GM04503 (cell line): ENCODE results near the gene SUMF2.
"Not testable (repeated sequence)": the region's sequence is repeated elsewhere in the genome, so short reads cannot be mapped to it uniquely, and the experiment has no call there.

Experiments
- DNase-seq: peaks from one replicate; pipeline ENCODE4 v3.0.0-alpha.2; 2012; ENCODE audit warnings: low read depth

The SUMF2 gene

DNA sequence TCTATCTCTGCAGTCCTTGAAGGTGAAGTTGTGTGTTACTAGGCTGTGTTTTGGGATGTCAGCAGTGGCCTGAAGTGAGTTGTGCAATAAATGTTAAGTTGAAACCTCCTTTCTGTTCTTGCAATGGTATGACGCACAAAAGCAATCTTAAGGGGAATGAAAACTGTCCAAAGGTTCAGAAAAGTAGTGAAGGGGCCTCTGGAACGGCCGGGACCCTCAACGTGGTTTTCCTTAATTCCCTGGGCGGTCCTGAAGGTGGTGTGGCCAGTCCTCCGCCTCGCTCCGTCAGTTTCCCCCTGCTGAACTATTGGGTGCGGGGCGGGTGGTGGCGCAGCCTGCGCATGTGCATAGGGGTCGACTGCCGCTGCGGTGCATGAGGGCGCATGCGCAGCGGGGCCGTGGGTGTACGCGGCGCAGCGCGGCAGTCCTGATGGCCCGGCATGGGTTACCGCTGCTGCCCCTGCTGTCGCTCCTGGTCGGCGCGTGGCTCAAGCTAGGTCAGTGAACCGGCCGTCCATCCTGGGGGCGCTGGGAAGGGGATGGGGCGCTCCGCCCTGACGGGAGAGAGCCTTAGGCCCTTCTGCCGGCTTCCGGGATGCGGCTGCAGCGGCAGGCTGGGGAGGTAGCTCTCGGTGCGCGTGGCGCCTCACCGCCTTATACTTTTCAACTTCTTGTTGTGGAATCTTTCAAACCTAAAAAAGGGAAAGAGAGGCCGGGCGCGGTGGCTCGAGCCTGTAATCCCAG lies at the start of gene SUMF2:
Gene SUMF2 (plus strand): TSS at position 405 of the 744 bp plus-strand sequence. CDS start 26 bp downstream, at position 431.
- no peak for DNase-seq

DNA sequence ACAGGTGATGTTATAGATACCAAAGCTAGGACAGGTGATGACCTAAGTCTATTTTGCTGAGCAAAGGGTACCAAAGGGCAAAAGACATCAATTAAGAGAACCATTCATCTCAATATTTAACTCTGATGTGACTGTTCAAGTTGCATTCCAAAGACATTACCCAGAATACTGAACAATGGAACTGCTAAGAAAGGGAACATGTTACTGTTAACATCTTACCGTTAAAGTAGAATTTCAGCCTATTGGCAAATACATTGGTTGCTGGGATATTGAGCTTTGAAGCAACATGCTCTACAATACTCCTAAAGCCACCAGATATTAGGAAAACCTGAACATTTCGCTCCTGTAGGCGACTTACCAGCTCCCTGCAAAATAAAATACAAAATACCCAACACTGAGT lies 47.1 kb upstream of the SUMF2 start:
- DNase-seq: not testable (repeated sequence)

DNA sequence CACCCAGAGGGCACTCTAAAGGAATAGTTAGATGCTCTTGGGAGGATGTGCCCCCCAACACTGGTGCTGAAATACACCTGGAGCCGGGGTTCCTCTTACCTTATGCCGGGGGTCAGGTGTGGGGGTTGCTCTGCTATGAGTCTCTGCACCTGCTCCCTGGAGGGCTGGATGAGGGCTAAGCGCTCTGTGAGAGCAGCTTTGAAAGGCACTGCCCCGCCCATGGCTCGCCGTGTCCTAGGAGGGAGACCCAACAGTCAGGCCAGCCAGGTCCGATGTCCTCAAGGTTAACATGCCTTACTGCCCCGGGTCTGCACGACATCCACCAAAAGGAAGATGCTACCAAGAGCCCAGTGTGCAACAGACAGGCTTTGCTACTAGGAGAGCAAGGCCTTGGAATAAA lies 44.6 kb upstream of the SUMF2 start:
- DNase-seq: no peak

DNA sequence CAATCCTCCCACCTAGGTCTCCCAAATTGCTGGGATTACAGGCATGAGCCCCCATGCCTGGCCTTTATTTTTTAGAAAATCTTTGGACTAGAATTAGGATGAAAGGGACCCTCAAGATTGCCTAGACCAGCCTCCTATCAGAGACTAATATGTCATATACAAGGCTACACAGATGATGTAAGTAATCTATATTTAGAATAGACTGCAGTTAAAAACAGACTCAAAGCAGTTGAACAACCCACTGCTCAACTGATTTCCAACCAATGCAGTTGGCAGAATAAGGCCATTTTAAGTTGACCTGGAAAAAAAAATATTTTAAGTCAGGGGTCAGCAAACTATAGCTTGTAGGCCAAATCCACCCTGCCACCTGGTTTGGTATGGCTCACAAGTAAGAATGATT lies 40.6 kb upstream of the SUMF2 start:
- DNase-seq: no peak

DNA sequence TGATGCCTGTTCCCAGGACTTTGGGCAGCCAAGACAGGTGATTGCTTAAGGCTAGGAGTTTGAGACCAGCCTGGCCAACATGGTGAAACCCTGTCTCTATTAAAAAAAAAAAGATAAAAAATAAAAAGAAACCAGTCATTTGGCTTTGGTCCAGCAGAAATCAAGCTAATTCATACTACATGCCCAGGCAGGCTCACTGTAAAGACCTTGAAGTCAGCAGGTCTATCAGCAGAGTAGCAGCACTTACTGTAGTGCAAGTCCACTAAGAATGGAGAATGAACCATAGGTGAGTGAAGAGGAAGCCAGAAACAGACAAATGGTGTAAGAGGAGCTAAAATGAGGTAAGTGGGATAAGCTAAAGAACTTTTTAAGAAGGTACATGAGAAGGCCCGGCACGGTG lies 37.5 kb upstream of the SUMF2 start:
- no peak for DNase-seq

DNA sequence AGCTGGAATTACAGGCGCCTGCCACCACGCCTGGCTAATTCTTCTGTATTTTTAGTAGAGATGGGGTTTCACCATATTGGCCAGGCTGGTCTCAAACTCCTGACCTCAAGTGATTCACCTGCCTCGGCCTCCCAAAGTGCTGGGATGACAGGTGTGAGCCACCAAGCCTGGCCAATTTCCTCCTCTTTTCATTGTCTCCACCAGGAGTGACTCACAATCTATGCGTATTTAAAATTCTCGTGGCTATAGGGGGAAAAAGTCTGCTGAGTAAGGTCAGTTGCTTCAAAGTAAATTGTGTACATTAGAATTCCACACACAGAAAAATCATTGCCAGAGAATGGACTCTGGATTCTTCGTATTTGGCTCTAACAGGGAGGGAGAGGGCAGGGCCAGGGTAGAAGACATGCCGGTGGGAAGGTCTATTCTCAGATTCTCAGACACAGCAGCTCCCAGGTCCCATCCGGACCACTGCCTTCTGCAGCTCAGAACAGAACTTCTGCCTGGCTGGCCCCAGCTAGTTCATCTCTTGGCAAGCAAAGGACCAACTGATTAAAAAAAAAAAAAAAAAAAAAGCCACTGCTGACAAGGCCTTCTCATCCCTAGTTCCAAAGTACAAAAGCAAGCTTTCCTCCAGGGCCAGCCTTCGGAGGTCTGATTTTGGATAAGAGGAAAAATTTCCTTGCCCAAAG lies 35.0 kb upstream of the SUMF2 start:
- DNase-seq: no peak

DNA sequence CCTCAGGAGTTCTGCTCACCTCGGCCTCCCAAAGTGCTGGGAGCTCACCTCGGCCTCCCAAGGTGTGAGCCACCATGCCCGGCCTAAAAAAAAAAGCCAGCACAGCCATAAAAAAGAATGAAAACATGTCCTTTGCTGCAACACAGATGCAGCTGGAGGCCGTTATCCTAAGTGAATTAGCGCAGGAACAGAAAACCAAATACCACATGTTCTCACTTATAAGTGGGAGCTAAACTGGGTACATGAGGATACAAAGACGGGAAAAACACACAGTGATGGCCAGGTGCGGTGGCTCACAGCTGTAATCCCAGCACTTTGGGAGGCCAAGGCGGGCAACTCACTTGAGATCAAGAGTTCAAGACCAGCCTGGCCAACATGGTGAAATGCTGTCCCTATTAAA lies 33.7 kb upstream of the SUMF2 start:
- DNase-seq: no peak

DNA sequence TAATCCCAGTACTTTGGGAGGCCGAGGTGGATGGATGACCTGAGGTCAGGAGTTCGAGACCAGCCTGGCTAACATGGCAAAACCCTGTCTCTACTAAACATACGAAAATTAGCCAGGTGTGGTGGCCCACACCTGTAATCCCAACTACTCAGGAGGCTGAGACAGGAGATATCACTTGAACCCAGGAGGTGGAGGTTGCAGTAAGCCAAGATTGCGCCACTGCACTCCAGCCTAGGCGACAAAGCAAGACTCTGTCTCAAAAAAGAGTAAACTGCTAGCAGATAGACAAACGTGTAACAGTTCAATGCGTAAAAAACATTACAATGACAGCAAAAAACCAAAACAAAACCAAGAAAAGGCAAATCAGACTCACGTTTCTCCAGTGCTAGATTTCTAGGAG lies 32.5 kb upstream of the SUMF2 start:
- DNase-seq: not testable (repeated sequence)

DNA sequence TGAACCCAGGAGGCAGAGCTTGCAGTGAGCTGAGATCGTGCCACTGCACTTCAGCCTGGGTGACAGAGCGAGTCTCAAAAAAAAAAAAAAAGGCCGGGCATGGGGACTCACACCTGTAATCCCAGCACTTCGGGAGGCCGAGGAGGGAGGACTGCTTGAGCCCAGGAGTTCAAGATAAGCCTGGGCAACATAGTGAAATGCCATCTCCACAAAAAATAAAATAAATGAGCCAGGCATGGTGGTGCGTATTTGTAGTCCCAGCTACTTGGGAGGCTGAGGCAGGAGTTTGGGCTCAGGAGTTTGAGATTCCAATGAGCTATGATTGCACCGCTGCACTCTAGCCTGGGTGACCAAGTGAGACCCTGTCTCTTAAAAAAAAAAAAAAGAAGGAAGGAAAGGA lies 31.5 kb upstream of the SUMF2 start:
- DNase-seq: not testable (repeated sequence)

DNA sequence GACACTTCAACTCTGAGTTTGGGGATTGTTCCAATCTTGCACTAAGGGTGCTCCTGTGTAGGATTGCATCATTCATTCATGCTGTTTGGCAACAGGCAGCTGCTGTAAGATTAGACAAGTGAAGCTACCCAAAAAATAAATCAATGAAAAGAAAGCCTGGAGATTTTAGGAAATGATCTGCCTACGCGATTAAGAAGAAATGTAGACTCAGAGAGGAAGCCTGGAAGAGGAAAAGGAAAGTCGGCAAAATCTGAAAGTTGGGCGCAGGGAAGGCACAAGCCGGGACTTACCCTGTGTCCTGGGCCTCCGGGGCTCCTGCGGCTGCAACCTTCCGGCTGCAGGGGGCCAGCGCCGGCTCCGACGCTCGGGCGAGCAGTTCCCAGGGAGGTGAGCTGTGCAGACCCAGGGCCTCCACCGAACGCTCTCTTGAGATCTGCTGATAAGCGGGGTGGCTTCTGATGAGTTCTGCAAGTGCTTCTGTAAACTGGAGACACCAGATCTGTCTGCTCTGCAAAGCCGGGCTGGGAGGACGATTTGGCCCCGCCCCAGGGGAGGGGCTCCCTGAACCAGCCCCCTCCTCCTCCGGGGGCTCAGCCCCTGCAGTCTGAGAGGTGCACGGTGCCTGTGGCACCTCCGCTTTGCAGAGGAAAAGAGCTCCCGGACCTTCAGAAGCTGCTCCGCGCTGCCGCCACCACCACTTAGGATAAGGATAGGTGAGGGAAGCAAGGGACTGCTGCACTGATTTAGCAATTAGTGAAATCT lies 30.2 kb upstream of the SUMF2 start:
- peak; percentile 34 for DNase-seq

DNA sequence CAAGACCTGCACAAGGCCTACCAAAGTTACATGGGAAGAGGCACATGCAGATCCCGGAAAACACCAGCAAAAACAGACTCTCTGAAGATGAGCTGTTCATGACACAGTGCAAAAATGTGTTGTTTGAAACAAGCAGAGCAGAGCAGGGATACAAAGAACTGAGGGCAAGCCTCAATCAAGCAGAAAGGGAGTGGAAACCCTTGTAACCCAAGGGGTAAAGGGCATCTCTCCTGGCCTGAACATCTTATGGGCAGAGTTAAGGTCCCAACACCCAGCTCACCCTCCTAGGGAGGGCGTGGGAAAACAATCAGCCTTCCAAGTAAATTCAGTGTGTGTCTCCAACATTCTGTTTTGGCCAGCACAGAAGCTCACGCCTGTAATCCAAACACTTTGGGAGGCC lies 23.4 kb upstream of the SUMF2 start:
- no peak for DNase-seq

DNA sequence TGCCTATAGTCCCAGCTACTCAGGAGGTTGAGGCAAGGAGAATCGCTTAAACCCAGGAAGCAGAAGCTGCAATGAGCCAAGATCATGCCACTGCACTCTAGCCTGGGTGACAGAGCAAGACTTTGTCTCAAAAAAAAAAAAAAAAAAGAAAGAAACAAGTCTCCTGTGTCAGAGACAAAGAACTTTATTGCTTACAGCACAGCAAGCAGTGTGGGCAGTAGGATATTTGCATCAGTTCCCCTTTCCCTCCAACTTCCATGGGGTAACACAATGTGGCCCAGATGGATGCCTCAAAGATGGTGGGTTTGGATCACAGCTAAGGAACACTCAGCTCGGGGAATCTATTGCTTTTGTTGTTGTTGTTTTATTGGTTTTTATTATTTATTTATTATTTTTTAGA lies 18.3 kb upstream of the SUMF2 start:
- not testable (repeated sequence) for DNase-seq

DNA sequence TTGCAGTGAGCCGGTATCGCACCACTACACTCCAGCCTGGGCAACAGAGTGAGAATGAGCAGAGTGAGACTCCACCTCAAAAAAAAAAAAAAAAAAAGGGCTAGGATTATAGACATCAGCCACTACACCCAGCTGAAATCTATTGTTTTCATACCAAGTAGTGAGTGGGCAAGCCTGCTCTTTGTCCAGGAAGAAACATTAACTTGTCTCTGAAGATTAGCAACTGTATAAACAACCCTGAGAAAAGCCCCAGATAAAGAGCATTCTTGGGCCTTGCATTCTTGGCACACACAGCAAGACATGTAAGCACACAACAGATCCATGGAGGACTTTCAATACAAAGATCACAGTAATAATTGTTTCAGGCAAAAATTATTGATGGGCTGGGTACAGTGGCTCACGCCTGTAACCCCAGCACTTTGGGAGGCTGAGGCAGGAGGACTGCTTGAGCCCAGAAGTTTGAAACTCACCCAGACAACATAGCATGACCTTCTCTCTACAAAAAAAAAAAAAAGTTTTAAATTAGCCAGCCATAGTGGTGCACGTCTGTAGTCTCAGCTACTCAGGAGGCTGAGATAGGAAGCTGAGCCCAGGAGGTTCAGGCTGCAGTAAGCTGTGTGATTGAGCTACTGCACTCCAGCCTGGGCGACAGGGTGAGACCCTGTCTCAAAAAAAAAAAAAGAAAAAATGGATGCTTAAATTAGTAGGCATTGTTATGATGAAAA lies 17.2 kb upstream of the SUMF2 start:
- peak; percentile 87 for DNase-seq

DNA sequence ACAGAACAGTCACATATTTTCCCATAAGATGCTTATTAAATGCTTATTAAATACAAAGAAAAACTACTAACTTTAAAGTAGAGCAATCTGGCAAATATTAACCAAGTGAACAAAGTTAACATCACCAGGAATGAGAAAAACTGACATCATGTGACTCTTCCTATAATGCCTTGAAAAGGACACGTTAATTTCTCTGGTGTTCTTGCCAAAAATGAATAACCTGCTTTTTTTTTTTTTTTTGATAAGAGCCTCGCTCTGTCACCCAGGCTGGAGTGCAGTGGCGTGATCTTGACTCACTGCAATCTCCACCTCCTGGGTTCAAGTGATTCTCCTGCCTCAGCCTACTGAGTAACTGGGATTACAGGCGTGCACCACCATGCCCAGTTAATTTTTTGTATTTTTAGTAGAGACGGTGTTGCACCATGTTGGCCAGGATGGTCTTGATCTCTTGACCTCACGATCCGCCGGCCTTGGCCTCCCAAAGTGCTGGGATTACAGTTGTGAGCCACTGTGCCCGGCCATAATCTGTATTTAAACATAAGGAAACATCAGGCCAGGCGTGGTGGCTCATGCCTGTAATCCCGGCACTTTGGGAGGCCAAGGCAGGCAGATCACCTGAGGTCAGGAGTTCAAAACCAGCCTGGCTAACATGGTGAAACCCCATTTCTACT lies 16.5 kb upstream of the SUMF2 start:
- DNase-seq: not testable (repeated sequence)

DNA sequence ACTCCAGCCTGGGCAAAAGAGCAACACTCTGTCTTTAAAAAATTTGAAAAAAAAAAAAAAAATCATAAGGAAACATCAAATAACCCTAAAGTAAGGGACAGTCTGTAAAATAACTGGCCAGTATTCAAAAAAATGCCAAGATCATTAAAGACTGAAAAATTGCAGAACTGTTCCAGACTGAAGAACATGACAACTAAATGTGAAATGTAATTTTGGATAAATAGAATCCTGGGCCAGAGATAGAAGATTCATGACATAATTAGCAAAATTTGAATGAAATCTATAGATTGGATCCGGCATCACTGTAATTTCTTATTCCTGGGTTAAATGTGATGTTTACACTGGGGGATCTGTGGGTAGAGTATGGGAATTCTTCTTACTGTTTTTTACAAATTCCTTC lies 15.8 kb upstream of the SUMF2 start:
- no peak for DNase-seq

DNA sequence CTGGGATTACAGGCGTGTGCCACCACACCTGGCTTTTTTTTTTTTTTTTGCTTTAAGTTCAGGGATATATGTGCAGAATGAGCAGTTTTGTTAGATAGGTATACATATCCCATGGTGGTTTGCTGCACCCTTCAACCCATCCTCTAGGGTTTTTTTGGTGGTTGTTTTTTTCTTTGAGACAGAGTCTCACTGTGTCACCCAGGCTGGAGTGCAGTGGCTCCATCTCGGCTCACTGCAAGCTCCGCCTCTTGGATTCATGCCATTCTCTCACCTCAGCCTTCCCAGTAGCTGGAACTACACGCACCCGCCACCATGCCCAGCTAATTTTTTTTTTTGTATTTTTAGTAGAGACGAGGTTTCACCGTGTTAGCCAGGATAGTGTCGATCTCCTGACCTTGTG lies 15.3 kb upstream of the SUMF2 start:
- not testable (repeated sequence) for DNase-seq

DNA sequence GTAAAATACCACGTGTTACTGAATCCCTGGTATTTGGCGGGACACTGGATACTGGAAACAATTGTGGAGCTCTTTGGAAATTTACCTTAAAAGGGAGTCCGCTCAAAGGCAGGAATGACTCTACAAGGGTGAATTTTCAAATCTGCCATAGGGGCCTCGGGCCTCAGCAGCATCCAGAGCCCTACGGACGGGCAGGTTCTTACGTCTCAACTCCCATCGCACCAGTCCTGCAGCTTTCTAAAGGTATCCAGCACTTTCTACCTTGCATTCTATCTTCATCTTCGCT lies 13.1 kb upstream of the SUMF2 start:
- DNase-seq: no peak

DNA sequence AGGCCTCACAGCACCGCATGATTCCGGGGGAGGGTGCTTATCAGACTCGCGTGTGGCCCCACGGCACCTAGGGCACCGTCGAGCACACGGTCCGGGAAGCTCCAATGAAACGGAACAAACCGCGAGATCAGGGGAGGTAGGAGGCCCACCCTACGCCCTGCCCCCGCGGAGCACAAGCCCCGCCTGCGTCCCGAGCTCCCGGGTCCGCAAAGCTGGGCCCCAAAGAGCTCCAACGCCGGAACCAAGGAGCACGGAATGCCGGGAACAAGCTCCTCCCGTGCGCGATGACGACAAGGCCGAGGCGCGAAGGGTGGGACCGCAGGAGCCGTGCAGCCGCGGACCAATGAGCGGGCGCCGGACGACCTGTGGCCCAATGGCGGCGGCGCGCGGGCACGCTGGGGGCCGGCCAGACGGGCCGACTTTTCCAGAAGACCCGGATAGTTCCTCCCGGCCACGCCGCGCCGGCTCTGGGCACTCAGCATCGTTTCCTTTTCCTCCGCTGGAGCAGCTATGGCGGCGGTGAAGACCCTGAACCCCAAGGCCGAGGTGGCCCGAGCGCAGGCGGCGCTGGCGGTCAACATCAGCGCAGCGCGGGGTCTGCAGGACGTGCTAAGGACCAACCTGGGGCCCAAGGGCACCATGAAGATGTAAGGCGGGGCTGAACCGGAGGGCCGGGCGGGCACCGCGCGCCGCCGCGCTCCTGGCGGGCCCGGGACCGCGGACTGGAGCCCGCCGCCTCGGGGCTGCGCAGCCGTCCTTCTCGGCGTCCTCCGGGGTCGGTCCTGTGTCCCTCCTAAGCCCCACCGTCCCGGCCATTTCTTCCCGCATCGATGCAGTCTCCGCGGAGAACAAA lies 12.5 kb upstream of the SUMF2 start, which contains the start of the genes CCT6A and PSPH:
Gene CCT6A (plus strand): TSS at position 427 of the 853 bp plus-strand sequence. CDS start 84 bp downstream, at position 511.
Gene PSPH (minus strand): TSS at position 106 of the 853 bp plus-strand sequence. CDS start 30,232 bp downstream, outside the sequence.
- peak; percentile 92 for DNase-seq

DNA sequence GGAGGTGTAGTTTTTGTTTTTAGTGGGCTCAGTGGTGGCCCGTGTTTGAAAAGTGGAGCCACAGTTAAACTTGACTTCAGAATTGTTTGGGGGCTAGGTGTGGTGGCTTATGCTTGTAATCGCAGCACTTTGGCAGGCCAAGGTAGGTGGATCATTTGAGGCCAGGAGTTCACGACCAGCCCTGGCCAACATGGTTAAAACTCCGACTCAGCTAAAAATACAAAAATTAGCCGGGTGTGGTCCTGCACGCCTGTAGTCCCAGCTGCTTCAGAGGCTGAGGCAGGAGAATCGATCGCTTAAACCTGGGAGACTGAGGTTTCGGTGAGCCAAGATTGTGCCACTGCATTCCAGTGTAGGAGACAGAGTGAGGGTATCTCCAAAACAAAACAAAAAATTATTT lies 10.7 kb upstream of the SUMF2 start:
- DNase-seq: no peak

DNA sequence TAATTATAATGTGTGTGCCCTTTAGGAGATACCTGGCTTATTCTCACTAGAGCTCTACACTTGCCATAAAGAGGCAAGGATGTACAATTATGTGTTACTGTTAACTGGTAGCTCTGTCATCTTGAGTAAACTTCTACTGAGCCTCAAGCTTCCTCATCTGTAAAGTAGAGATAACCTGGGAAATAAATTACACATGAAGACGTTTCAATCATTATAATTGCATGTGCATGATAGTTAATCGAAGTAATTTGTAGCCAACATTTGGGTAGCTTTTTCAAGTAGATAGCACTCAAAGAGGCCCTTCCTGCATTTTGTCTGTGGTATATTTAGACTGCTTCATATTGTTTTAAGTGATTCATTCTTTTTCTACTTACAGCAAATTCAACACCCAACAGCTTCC lies 10.1 kb upstream of the SUMF2 start:
- no peak for DNase-seq

DNA sequence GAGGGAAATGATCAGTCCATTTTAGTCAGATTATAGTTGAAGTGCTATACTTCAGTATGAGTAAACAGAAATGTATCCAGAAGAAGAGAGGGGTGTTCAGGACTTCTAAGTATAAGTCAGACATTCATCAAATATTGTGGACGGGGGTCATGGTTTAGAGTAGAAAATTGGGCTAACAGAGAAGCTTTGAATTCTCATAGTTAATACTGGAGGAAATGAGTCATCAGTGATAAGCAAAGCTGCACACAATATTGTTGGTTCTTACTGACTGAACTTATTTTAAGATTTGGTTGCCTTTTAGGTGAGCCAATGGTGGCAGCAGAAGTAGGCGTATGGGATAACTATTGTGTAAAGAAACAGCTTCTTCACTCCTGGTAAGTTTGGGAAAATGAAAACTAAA lies 1.7 kb upstream of the SUMF2 start:
- DNase-seq: no peak
